ENCODE measurements around the gene KCNG3.

Gene KCNG3

DNA sequence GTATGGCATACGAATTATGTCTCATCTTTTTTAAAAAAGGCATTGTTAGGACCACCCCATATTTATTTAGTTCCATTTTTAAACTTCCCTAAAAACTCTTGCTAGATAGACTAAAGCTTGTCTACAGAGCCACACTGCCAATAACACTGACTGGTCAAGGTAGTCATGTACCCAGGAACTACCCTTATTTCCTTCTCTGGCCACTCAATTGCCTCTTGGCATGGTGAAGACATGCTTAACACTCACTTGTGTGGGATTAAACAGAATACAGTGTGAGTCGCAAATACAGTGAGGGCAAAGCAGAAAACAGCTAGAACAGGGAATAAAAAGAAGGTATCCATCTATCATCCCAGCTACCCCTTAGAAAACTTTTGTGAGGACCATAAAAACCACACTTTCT lies 57.4 kb downstream of the KCNG3 start:
- TF ChIP-seq, protein P1, sequence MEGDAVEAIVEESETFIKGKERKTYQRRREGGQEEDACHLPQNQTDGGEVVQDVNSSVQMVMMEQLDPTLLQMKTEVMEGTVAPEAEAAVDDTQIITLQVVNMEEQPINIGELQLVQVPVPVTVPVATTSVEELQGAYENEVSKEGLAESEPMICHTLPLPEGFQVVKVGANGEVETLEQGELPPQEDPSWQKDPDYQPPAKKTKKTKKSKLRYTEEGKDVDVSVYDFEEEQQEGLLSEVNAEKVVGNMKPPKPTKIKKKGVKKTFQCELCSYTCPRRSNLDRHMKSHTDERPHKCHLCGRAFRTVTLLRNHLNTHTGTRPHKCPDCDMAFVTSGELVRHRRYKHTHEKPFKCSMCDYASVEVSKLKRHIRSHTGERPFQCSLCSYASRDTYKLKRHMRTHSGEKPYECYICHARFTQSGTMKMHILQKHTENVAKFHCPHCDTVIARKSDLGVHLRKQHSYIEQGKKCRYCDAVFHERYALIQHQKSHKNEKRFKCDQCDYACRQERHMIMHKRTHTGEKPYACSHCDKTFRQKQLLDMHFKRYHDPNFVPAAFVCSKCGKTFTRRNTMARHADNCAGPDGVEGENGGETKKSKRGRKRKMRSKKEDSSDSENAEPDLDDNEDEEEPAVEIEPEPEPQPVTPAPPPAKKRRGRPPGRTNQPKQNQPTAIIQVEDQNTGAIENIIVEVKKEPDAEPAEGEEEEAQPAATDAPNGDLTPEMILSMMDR (IDR thresholded peaks at IDR 0.05; ENCODE audit: low read depth, low read length): no peak

DNA sequence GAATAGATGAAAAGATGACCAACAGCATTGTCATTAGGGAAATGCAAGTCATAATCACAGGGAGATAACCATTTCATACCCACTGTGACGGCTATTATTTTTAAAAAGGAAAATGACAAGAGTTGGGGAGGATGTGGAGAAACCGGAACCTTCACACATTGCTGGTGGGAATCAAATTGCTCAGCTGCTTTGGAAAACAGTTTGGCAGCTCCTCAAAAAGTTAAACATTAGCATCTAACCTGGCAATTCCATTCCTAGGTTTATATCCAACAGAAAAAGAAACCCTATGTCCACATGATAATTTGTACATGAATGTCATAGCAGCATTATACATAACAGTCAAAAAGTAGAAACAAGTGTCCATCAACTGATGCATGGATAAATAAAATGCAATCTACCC lies 58.2 kb downstream of the KCNG3 start:
- H3K4me3 ChIP-seq (replicated peaks in 1 of 2; ENCODE audit: low read depth in 2 of 2, low read length in 2 of 2): no peak overlapping the region
- TF ChIP-seq, protein P1 (IDR thresholded peaks at IDR 0.05; ENCODE audit: low read depth, low read length): no peak
- DNase-seq (ENCODE audit: low read depth in 2 of 2): no peak

More for the DNA sequence above, 57.4 kb downstream of the KCNG3 start:
- DNase-seq (ENCODE audit: low read depth in 2 of 2): no peak
- H3K4me3 ChIP-seq (replicated peaks in 1 of 2; ENCODE audit: low read depth in 2 of 2, low read length in 2 of 2): no peak overlapping the region

DNA sequence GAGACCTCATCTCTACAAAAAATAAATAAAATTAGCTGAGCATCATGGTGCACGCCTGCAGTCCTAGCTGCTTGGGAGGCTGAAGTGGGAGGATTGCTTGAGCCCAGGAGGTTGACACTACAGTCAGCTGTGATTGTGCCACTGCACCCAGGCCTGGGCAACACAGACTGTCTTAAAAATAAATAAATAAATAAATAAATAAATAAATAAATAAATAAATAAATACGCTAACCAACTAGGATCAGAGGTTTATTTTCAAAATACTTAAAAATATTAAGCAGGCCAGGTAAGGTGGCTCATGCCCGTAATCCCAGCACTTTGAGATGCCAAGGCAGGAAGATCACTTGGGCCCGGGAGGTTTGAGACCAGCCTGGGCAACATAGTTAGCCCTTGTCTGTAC lies 63.6 kb downstream of the KCNG3 start:
- H3K4me3 ChIP-seq (replicated peaks in 1 of 2; ENCODE audit: low read depth in 2 of 2, low read length in 2 of 2): no peak overlapping the region
- no peak for DNase-seq (ENCODE audit: low read depth in 2 of 2)
- TF ChIP-seq, protein P1 (IDR thresholded peaks at IDR 0.05; ENCODE audit: low read depth, low read length): no peak

DNA sequence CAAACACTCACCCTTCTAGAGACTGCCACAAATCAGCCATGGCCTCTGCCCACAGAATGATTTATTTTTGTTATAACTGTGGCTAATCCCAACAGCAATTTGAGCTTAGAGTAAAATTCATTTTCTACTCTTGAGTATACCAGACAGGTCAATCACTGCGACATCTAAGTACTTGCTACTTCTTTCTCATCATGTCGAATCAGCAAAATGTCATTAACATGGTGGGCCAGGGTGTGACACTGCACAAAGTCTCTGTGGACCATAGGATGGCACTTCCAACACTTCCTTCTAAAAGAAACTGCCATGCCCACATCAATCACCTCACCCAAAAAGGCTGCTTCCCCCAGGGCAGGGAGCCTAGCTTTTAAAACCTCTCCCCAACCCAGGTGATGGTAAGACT lies 64.4 kb downstream of the KCNG3 start:
- no peak for DNase-seq (ENCODE audit: low read depth in 2 of 2)
- H3K4me3 ChIP-seq (replicated peaks in 1 of 2; ENCODE audit: low read depth in 2 of 2, low read length in 2 of 2): no peak overlapping the region
- TF ChIP-seq, protein P1 (IDR thresholded peaks at IDR 0.05; ENCODE audit: low read depth, low read length): no peak

DNA sequence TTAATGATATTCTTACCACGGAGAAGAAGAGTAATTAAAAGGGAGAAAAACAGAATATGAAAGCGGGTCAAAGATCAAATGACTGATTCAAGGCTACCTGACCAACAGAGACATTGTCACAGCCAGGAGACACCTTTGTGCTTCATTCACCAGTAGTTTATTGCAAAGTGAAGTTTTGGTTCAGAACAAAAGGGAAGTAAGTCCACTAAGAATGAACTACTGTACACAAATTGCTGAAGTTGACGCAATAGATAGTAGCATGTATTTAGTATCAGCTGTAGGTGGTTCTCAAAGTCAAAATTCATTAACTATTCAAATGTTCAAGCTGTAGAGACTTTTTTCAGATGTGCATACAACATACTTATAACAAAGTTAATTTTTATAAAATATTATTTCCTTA lies 68.1 kb downstream of the KCNG3 start:
- no peak for DNase-seq (ENCODE audit: low read depth in 2 of 2)
- H3K4me3 ChIP-seq (replicated peaks in 1 of 2; ENCODE audit: low read depth in 2 of 2, low read length in 2 of 2): no peak overlapping the region
- TF ChIP-seq, protein P1 (IDR thresholded peaks at IDR 0.05; ENCODE audit: low read depth, low read length): no peak

DNA sequence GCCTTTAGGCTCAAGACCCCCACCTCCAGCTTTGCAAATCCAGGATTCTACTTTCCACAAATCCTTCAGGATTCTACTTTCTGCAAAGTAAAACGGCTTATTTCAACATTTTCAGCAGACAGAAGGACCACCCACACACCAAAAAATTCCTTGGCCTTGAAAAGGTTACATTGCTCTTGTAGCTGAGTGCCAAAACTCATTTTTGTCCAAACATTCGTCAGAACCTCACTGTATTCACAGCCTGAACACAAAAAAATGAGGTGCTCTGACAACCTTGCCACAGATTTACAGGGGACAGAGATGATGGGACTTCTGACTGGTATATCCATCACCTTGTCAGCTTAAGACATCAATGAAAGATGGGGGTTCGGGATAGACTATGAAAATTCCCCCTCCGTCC lies 69.7 kb downstream of the KCNG3 start:
- DNase-seq (ENCODE audit: low read depth in 2 of 2): peak; percentile 58 to 87
- no peak overlapping the region for H3K4me3 ChIP-seq (replicated peaks in 1 of 2; ENCODE audit: low read depth in 2 of 2, low read length in 2 of 2)
- TF ChIP-seq, protein P1 (IDR thresholded peaks at IDR 0.05; ENCODE audit: low read depth, low read length): no peak

DNA sequence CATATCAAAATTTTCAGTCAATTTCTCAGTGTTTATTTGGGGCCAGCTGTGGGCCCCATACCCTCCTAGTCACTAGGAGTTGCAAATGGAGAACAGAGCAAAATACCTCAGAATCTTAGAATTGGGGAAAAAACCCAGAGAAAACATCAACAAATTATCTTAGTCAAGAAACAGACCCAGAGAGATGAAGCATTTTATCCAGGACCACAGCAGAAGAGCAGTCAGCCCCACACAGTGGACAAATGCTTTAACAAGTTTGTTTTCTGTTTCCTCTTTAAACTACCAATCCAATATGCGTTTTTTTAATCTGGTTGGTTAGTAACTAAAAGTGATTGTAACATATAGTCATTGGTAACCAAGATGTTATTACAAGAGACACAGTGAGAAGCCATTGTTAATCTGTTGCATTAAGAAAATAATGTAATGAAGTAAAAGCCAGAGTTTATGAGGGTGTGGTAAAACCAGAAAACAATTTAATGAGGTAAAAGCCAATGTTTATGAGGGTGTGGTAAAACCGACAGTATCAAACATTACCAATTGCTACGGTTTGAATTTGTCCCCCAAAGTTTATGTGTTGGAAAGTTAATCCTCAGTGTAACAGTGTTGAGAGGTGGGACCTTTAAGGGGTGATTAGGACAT lies 72.1 kb downstream of the KCNG3 start:
- peak; percentile 16 to 30 for DNase-seq (ENCODE audit: low read depth in 2 of 2)
- TF ChIP-seq, protein P1 (IDR thresholded peaks at IDR 0.05; ENCODE audit: low read depth, low read length): no peak

More for the DNA sequence above, 72.1 kb downstream of the KCNG3 start:
- no peak overlapping the region for H3K4me3 ChIP-seq (replicated peaks in 1 of 2; ENCODE audit: low read depth in 2 of 2, low read length in 2 of 2)

Measured in cardiac fibroblast (primary cell).